ENCODE data around the gene DLGAP1.

GRCh38 chr18:3529601-3530000, 925.5 kb downstream of the DLGAP1 start:
- TF ChIP-seq EZH2 (IDR thresholded peaks at IDR 0.05; ENCODE audit: low read depth, unreplicated experiment) (no peak), REST (IDR thresholded peaks at IDR 0.05; ENCODE audit: unreplicated experiment) (no peak), EZH2phosphoT487 (IDR thresholded peaks at IDR 0.05; ENCODE audit: unreplicated experiment) (no peak), CTCF (conservative IDR thresholded peaks at IDR 0.05; ENCODE audit: low read depth in 2 of 2) (no peak), POLR2AphosphoS5 (IDR thresholded peaks at IDR 0.05; ENCODE audit: low read depth) (no peak), CREB1 (CRISPR knock-in tag; IDR thresholded peaks at IDR 0.05; ENCODE audit: low read depth) (no peak), ZNF114 (CRISPR knock-in tag; IDR thresholded peaks at IDR 0.05) (no peak), JUNB (IDR thresholded peaks at IDR 0.05; ENCODE audit: unreplicated experiment) (no peak), ZNF331 (CRISPR knock-in tag; IDR thresholded peaks at IDR 0.05; ENCODE audit: low read depth) (no peak)
- TF ChIP-seq, protein P1, sequence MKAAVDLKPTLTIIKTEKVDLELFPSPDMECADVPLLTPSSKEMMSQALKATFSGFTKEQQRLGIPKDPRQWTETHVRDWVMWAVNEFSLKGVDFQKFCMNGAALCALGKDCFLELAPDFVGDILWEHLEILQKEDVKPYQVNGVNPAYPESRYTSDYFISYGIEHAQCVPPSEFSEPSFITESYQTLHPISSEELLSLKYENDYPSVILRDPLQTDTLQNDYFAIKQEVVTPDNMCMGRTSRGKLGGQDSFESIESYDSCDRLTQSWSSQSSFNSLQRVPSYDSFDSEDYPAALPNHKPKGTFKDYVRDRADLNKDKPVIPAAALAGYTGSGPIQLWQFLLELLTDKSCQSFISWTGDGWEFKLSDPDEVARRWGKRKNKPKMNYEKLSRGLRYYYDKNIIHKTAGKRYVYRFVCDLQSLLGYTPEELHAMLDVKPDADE (IDR thresholded peaks at IDR 0.05), result no peak

Measured in GM23338 (cell line).